ENCODE measurements around the gene GYPC. TPM values are rescaled to one million over a fixed set of nuclear protein-coding genes. Genes with fewer than 3 reads are reported as not detected.

GYPC gene
- total RNA-seq, 6 experiments from 2014 or later: 2.9 to 17.2 (median 8.1) TPM

DNA sequence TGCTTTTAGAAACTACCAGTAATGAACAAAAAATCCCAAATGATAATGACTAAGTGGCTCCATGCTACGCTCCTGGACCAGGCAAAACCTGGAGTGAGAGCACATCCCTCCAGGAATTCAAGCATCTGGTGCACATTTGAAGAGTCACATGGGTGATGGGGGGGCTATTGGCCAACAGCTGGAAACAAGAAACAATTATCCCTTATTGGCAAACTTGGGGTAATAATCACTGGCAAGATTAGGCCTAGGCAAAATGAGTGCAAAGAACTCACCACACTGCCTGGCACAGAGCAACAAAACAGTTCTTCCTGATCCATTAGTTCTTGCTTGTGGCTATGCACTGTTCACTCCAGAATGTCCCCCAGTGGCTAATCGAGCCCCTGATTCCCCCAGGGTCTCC is 66.1 kb downstream of the GYPC start:
- Histone ChIP-seq H3K4me3 (no peak overlapping the region), H3K27me3 (no peaks in the 10 kb centered on the region), H3K4me1 (no peaks in the 10 kb centered on the region), H3K27ac (no peak overlapping the region), H3K9me3 (no peaks in the 10 kb centered on the region), H3K36me3 (no peaks in the 10 kb centered on the region)
- DNase-seq (no peak), ATAC-seq (no peak)
- intact Hi-C loops (cut with DNase I): no loop called here
- TF ChIP-seq CTCF (IDR thresholded peaks at IDR 0.05): no peak
- no peak for TF ChIP-seq POLR2A (IDR thresholded peaks at IDR 0.05)
- 64% methylated on average over 2 of the region's 2 CpGs for WGBS (ENCODE audit: insufficient coverage, low coverage, low lambda C conversion rate, missing lambda C conversion rate)

GRCh38 chr2:126722546-126722945 is 66.6 kb downstream of the GYPC start:
- H3K27ac ChIP-seq: no peak overlapping the region
- DNase-seq: no peak
- no peak for ATAC-seq
- no peaks in the 10 kb centered on the region for H3K4me1 ChIP-seq
- intact Hi-C loops (cut with DNase I): no loop called here
- 14% methylated on average over 2 of the region's 4 CpGs for WGBS (ENCODE audit: insufficient coverage, low coverage, low lambda C conversion rate, missing lambda C conversion rate)
- TF ChIP-seq POLR2A (IDR thresholded peaks at IDR 0.05) (no peak), CTCF (IDR thresholded peaks at IDR 0.05) (no peak)
- H3K36me3 ChIP-seq: no peaks in the 10 kb centered on the region
- no peak overlapping the region for H3K4me3 ChIP-seq
- H3K27me3 ChIP-seq: no peaks in the 10 kb centered on the region
- no peaks in the 10 kb centered on the region for H3K9me3 ChIP-seq

- no peaks in the 10 kb centered on the region for H3K36me3 ChIP-seq
- intact Hi-C loops (cut with DNase I): no loop called here
- 70% methylated on average over 2 of the region's 2 CpGs for WGBS (ENCODE audit: insufficient coverage, low coverage, low lambda C conversion rate, missing lambda C conversion rate)
- no peaks in the 10 kb centered on the region for H3K9me3 ChIP-seq
- ATAC-seq (no peak), DNase-seq (no peak)
- no peak overlapping the region for H3K4me3 ChIP-seq
- no peak overlapping the region for H3K27ac ChIP-seq
- no peaks in the 10 kb centered on the region for H3K27me3 ChIP-seq
- H3K4me1 ChIP-seq: no peaks in the 10 kb centered on the region
- TF ChIP-seq POLR2A (IDR thresholded peaks at IDR 0.05) (no peak), CTCF (IDR thresholded peaks at IDR 0.05) (no peak)
Observed at GRCh38 chr2:126723281-126723815, 67.4 kb downstream of the GYPC start.

- Histone ChIP-seq H3K27ac (no peak overlapping the region), H3K9me3 (no peaks in the 10 kb centered on the region), H3K36me3 (no peaks in the 10 kb centered on the region), H3K4me1 (no peaks in the 10 kb centered on the region), H3K27me3 (no peaks in the 10 kb centered on the region), H3K4me3 (no peak overlapping the region)
- DNase-seq (no peak), ATAC-seq (no peak)
- intact Hi-C loops (cut with DNase I): no loop called here
- no peak for TF ChIP-seq CTCF (IDR thresholded peaks at IDR 0.05)
- TF ChIP-seq POLR2A (IDR thresholded peaks at IDR 0.05): no peak
Observed at GRCh38 chr2:126725580-126725979, 69.6 kb downstream of the GYPC start.

GRCh38 chr2:126729896-126730295 is 73.9 kb downstream of the GYPC start:
- no peak for TF ChIP-seq POLR2A (IDR thresholded peaks at IDR 0.05)
- TF ChIP-seq CTCF (IDR thresholded peaks at IDR 0.05): no peak
- intact Hi-C loops (cut with DNase I): no loop called here
- ATAC-seq (peak in 1 of 4 donors; percentile 18), DNase-seq (no peak)
- Histone ChIP-seq H3K4me3 (no peak overlapping the region), H3K27ac (no peak overlapping the region), H3K27me3 (no peaks in the 10 kb centered on the region), H3K36me3 (no peaks in the 10 kb centered on the region), H3K9me3 (no peaks in the 10 kb centered on the region), H3K4me1 (no peaks in the 10 kb centered on the region)
- no CpG with 5 or more reads among the region's 4 CpGs for WGBS (ENCODE audit: insufficient coverage, low coverage, low lambda C conversion rate, missing lambda C conversion rate)
